Stimulated activated naive CD8-positive, alpha-beta T cell treated with anti-CD3 and anti-CD28 coated beads, Interleukin-15, Interleukin-2, amounts not matched to agents 100 U/mL and 50 U/mL, for 24 hours (primary cell): Measurements from ENCODE around the gene AP1AR.
A peak's percentile ranks its signal among the peaks of the same experiment; 100 is the strongest.
"Not testable (repeated sequence)": the region's sequence is repeated elsewhere in the genome, so short reads cannot be mapped to it uniquely, and the experiment has no call there.

ENCODE experiments used
- ATAC-seq: fragments of 150-1000 bp; cut with Tn5 transposase; one replicate; pipeline ENCODE4 v1.10.0; 2021
- DNase-seq: peaks from one replicate; pipeline ENCODE4 v3.0.0; 2021

AP1AR gene, protein sequence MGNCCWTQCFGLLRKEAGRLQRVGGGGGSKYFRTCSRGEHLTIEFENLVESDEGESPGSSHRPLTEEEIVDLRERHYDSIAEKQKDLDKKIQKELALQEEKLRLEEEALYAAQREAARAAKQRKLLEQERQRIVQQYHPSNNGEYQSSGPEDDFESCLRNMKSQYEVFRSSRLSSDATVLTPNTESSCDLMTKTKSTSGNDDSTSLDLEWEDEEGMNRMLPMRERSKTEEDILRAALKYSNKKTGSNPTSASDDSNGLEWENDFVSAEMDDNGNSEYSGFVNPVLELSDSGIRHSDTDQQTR

DNA sequence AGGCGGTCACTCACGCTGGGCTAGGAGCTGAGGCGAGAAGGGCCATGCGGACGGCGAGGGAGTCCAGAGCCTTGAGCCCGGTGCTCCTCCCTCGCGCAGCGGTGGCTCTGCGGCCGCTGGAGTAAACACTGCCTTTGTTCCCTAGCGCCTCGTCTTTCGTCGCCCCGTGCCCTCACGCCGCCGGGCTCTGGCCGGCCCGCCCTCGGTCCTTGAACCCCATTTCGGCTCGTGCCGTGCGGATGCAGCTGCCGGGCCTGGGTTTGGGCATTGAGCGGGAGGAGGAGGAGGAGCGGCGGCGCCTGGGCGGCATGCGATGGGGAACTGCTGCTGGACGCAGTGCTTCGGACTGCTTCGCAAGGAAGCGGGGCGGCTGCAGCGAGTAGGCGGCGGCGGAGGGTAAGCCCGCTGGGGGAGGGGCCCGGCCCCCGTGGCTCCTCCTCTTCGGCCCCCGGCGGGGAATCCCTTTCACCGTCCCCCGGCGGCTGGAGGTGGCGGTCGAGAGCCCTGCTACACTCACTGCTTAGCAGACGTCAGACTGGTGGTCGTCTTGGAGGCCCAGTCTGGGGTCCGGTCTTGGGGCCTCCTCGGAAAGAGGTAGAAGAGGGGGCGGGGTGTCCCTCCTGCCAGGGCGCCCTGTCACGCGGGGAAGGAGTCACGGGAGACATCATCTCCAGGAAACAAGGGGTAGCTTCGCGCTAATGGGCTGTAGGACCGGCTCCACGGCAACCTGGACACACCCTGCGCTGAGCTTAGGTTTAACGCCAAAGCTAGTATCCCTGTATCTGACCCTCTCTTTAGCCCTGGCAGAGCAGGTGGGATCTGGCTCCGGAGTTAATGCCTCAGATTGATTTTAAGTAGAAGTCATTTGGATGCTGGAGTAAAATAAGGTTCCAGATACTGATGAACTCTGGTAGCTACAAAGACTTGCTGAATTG lies at the start of gene AP1AR:
Gene AP1AR, plus strand, starts transcription at position 9 of the 935 bp plus-strand sequence. Its CDS starts 305 bp downstream, at position 314.
- ATAC-seq, result peak; percentile 68
- peak; percentile 88 for DNase-seq

DNA sequence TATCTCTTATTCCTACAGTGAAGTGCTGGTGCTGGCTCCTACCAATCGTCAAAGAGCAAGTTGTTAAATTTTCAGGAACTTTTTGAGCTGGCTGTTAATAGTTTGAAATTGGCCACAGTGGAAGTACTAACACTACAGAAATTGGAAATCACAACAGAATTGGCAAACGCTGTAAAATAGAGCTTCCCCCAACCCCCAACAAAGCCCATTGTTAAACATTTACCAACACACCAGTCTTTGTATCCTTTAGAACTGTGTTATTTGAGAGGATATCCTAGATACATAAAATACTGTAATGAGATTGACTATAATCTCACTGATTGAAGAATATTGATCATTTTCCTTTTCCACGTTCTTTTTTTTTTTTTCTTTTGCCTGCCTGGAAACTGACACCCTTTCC lies 49.0 kb upstream of the AP1AR start:
- no peak for ATAC-seq
- no peak for DNase-seq

DNA sequence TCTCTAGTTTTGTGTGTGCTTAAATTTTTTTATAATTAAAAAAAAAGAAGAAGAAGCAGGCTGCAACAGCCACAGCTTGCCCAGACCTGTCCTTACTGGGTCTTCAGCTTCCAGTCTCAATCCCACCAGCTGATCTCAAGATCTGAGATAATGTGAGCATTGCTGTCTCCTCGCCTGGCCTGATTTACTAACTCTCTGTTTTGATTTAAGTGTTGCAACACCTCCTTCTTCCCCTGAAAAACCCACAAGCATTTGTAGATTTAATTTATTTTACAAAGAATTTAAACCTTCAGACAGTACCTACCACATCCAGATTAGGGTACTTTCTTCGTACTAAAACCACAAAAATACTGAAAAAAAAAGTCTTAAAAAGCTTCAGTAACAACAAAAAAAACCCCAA lies 48.3 kb upstream of the AP1AR start:
- ATAC-seq, result no peak
- no peak for DNase-seq

DNA sequence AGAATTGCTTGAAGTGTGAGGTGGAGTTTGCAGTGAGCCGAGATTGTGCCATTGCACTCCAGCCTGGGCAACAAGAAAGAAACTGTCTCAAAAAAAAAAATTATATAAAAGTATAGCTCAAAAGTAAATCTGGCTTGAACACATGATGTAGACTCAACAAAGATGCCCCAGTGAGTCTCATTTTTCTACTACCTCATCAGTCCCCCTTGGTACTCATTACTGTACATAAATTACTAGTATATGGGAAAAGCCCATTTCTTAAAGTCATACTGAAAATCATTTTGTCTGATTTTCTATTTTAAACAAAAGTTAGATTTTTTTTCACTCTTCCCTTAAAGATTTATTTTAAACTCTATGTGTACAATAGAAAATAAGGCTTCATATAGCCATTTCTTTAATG lies 47.1 kb upstream of the AP1AR start:
- DNase-seq (no peak), ATAC-seq (no peak)

DNA sequence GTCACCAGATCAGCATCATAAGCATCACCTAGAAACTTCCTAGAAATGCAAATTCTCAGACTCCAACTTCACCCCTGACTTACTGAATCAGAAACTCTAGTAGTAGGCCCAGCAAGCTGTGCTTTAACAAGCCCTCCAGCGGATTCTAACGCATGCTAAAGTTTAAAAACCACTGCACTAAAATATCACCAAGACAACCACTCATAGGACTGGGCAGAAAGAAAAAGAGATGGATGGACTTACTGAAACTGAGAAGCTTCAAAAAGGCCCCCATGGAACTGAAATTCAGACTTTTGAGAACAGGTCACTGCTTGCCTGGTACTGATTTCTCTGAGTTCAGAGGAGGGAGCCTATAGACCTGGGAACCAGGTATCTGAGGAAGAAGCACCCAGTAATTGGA lies 46.3 kb upstream of the AP1AR start:
- DNase-seq (no peak), ATAC-seq (peak; percentile 6)

DNA sequence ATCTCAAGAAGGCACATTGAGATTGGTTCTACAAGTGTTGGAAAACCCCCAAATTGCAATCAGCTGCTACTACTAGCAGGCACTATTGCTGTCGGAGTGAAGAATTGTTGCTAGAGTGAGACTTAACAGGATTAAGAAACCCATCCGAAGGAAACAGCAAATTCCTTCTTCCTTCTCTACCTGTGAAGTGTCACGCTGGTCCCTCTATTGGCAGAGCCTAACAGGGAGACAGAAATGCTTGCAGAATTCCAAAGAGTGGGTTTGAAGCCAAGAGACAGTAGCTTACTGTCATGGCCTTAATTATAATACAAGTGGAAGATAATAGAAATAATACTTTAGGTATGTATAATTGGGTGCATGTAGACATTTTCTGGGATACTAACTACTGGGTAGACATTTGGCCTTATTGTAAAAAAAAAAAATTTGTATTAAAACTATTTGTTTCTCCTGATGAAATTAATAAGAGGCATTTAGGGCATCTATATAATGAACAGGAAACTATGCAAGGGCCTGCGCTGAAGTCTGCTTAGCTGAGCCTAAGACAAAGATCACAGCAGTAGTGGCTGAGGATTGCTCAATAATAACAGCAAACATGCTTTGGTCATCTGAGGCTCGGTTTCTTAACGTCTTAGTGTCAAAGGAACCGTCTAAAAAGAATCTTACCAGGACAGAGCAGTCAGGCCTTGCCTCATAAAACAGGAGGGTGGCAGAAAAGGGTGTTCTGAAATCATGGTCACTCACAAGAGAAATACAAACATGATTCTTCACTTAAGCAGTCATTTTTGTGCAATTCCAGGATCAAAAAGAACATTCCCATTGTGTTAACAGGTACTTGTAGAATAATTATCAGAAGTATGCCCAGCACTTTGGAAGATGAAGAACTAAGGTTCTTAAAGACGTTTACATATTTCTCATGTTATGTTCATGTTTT lies 45.6 kb upstream of the AP1AR start:
- DNase-seq (no peak), ATAC-seq (no peak)

DNA sequence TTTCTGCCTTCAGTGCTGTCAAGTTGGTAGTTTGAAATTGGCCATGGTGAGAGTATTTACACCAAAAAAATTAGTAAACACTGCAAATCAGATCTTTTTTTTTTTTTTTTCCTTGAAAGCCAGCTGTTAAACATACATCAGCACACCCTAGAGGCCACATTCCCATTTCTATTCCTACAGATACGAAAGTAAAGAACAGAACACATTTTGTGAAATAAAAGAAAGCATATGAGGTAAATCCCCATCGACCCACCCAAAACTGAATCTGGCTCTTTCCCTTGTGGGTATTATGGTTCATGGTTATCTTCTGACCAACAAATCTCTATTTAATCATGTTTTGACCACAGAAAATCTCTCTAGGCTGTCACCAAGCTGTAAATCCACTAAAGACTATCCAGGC lies 41.8 kb upstream of the AP1AR start:
- DNase-seq, result no peak

DNA sequence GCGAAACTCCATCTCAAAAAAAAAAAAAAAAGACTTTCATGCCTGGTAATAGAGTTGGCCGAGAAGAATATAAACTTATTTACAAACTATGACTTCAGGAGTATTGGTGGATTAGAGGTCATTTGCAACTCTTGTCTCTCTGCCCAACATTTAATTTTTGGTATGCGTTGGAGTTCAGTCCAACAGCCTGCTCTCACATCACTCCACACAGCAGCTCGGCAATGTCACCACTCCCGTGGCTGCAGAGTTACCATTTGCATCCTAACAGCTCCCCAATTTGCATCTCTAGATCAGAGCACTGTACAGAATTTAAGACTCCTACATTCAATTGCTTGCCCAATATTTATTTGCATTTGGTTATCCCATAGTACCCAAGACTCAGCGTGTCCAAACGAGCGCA lies 40.9 kb upstream of the AP1AR start:
- DNase-seq (no peak), ATAC-seq (no peak)

More for the DNA sequence above, 41.8 kb upstream of the AP1AR start:
- ATAC-seq, result no peak

DNA sequence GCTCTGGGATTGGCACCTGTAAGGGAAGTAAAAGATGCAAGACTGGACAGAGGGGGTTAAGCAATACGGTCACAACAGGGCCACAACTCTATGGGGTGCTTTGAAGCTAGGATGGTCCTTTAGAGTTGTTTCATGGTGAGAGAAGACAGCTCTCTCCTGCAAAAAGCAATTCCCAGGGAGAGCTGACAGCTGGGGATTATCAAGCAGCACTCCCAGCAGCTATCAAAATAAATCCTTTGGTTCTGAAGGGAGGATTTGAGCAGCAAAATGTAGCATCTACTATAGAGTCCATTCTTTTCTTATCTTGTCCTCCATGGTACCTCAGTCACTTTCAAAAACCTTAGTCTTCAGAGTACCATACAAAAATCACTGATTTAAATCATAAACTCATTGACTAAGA lies 35.1 kb upstream of the AP1AR start:
- DNase-seq (no peak), ATAC-seq (no peak)

DNA sequence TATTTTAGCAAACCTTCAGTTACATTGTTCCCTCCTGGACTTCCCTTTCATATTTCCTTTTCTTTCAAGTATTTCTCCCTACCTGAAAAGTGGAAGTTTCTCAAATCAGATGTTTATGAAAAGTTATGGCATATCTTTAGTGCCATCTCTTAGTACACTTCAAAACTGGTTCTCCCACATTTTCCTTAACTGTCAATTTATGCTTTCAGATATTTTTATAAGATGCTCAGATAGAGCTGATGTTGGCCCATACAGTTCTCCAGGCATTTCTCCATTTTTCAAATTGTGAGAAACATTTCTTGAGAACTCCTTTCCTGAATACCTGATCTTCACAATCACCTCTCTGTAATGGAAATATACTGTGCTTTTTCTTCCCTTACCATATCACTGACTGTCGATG lies 32.5 kb upstream of the AP1AR start:
- ATAC-seq (no peak), DNase-seq (no peak)

DNA sequence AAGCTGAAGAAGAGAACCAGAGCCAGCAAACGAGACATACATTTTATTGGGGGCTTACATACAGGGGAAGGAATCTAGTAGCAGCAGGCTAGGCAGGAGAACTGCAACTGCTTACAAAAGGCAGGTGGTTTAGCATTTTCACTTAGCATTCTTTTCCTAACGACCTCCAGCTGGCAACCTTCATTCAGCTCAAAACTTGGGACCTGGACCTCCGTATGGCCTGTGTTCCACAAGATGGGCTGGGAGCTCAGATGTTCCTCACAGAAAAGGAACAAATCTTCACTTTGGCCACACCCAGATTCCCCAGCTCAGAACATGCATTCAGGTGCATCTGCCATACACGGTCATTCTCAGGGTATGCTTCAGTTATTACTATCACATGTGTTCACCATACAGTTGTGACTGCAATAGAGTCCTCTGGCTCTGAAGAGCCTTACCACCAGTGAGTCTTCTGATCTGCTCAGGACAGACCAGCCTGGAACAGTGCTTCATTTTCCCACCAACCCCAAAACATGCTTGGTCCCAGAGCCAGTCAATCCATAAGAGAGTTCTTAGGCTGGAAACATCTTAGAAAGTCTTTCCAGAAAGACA lies 29.6 kb upstream of the AP1AR start:
- ATAC-seq (no peak), DNase-seq (no peak)

DNA sequence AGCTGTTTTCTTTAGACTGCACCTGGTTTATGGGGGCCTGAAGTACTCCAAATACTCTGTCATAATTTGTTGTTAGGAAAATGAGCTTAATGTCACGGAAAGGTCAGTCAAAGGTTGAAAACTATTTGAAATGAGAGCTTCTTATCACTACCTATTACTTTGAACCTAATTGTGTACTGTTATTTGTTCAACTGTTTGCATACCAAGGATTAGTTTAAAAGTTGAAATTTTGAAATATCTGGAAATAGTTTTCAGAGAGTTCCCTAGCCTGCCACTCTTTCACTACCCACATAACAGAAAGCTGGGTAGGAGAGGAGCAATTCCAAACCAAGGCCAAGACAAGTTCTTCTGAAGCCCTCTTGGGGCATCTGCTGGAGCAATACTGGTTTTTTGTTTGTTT lies 28.0 kb upstream of the AP1AR start:
- DNase-seq (no peak), ATAC-seq (no peak)

DNA sequence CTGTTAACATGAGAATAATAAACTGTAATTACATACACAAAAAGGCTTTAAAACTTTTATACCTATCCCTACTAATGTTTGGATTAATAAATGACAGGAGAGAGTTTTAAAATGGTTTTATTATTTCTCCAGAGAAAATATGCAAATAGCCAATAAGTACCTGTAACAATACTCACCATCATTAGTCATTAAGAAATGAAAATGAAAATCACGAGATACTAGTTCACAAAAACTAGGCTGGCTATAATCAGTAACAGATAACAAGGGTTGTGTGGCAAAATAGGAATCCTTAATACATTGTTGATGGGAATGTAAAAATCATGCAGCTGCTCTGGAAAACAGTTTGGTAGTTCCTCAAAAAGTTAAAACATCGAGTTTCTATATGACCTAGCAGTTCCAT lies 25.2 kb upstream of the AP1AR start:
- ATAC-seq (no peak), DNase-seq (no peak)

DNA sequence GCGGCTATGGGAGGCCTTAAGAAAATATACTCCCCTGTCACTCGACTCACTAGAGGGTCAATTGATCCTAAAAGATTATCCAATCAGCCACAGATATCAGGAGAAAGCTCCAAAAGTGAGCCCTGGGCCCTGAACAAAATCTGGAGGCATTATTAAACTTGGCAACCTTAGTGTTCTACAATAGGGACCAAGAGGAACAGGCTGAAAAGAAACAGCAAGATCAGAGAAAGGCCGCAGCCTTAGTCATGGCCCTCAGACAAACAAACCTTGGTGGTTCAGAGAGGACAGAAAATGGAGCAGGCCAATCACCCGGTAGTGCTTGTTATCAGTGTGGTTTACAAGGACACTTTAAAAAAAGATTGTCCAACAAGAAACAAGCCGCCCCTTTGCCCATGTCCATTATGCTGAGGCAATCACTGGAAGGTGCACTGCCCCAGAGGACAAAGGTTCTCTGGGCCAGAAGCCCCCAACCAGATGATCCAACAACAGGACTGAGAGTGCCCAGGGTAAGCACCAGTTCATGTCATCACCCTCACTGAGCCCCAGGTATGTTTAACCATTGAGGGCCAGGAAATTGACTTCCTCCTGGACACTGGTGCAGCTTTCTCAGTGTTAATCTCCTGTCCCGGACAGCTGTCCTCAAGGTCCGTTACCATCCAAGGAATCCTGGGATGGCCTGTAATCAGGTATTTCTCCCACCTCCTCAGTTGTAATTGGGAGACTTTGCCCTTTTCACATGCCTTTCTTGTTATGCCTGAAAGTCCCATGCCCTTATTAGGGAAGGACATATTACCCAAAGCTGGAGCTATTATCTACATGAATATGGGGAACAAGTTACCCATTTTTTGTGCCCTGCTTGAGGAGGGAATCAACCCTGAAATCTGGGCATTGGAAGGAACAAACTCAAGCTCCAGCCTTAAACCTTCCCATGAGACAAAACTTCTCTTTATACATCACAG lies 23.2 kb upstream of the AP1AR start:
- ATAC-seq, DNase-seq: not testable (repeated sequence)

DNA sequence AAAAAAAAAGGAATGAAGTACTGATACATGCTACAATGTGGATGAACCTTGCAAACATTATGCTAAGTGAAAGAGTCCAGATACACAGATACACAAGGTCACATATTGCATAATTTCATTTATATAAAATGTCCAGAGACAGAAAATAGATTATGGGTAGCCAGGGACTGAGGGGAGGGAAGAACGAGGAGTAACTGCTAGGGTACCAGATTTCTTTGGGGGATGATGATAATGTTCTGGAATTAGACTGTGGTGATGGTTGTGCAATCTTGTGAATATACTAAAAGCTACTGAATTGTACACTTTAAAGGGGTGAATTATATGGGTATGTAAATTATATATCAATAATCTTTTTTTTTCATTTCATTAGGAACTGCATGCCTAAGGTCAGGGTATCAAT lies 20.8 kb upstream of the AP1AR start:
- ATAC-seq, result no peak
- no peak for DNase-seq

DNA sequence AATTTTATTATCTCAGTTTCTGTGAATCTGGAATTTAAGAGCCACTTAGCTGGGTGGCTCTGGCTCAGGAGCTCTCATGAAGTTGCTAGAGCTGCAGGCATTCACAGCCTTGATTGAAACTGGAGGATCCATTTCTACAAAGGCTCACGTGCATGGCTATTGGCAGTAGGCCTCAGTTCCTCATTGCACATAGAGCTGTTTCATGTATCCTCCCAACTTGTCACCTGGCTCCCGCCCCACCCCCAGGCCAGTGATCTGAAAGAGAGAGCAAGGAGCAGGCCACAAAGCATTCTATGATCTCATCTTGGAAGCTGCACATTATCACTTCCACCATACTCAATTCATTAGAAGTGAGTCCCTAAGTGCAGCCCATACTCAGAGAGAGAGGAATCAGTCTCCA lies 18.5 kb upstream of the AP1AR start:
- DNase-seq, result no peak
- ATAC-seq, result no peak

DNA sequence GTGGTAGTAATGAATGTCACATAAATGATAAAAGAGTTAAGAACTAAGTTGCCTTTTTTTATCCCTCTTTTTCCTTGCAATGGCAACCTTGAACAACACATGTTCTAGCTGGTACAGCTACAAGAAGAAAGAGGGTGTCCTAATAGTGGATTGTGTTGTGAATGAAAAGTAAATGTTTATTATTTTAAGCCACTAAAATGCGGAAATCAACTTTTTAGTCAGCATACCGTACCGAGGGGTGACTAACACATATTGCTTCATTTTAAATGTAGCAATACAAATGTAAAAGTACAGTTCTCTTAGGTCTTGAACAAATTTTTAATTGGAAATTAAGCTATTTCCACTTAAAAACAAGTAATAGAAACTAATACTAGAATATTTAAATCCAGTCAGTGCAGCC lies 17.7 kb upstream of the AP1AR start:
- no peak for ATAC-seq
- no peak for DNase-seq

DNA sequence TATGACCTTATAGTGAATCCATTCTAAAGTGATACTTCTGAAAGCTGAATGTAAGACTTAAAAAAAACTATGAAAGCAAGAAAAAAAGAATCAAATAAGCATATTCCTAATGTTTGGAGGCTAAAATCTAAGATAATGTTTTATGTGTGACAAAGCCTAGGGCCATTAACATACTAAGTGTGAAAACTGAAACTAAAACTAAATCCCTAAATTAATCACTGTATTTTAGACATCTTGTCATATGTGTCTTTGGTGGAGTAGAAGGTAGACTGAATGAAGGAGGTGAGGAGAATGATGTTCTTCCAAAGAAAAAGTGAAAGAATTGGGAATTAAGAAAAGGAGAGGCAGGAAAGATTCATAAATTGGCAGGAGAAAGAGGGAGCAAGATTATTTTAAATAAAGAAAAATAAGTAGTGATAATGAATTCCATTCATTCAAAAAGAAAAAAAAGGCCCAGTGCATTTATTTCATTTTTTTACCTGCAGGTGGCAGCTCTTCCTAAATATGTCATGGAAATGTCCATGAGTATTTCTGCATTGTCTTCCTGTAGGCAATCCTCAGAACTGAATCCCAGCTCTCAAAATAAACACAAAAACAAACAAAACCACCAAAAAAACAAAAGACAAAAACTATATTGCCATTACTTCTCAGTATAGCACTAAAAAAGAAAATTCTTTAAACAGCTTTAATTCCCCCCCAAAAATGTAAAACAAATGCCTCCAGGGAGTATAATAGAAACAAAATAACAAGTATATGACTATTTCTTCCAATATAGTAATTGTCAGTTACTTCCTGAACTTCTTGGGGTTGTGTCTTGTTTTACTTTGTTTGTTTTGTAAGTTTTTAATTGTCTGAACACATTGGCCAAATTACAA lies 17.0 kb upstream of the AP1AR start:
- ATAC-seq (no peak), DNase-seq (no peak)

DNA sequence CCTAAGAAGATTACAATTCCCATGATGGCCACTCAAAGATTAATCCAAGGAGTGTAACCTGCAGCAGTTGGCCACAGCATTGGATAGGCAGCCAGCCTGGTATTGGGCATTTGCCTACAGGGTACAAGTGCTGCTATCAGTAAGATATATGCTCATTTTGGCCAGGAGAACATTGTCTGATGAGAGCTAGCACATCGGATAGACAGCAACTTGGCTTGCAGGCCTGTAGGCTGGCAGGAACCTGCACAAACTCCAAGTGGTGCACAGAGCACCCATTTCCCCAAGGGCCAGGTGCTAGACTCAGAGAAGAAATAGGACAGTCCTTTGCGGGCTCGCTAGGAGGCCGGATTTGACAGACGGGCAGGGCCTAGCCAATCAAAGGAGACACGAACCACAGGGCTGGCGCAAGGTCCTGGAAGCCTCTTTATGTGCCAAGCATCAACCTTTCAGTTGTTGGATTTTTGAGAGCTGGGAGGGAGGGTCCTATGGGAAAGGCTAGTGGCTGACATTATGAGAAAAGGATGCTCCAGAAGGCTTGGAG lies 11.7 kb upstream of the AP1AR start:
- DNase-seq (no peak), ATAC-seq (no peak)
